GM12864 (cell line): ENCODE data around the gene COPS6.
A peak's percentile ranks its signal among the peaks of the same experiment; 100 is the strongest.

ENCODE experiments used
- DNase-seq: peaks from one replicate; pipeline ENCODE4 v3.0.0-alpha.2; 2011; ENCODE audit warnings: low read depth
- H3K4me3 ChIP-seq: 2 replicates; pipeline ENCODE4 v1.5.1; 2011; ENCODE audit warnings: mild to moderate bottlenecking, low read depth, low read length, control low read depth
- CTCF ChIP-seq: IDR thresholded peaks from 2 replicates; pipeline ENCODE4 v1.5.1; 2011; ENCODE audit warnings: low read depth, mild to moderate bottlenecking, moderate library complexity, low read length, control low read depth, inconsistent platforms; ENCODE audit errors: missing control alignments

Gene COPS6

GRCh38 chr7:100093054-100093453, 4.3 kb downstream of the COPS6 start:
- no peak overlapping the region for H3K4me3 ChIP-seq
- TF ChIP-seq CTCF, result no peak
- DNase-seq, result no peak

GRCh38 chr7:100093498-100093897, 4.7 kb downstream of the COPS6 start:
- TF ChIP-seq CTCF, result no peak
- H3K4me3 ChIP-seq, result no peak overlapping the region
- no peak for DNase-seq

GRCh38 chr7:100093925-100094486, 5.2 kb downstream of the COPS6 start:
- no peak for TF ChIP-seq CTCF
- no peak for DNase-seq
- no peak overlapping the region for H3K4me3 ChIP-seq

- no peak for TF ChIP-seq CTCF
- DNase-seq, result no peak
- H3K4me3 ChIP-seq, result no peak overlapping the region
Measured at GRCh38 chr7:100095289-100095688, 6.5 kb downstream of the COPS6 start.

GRCh38 chr7:100095704-100096103, 6.9 kb downstream of the COPS6 start:
- no peak overlapping the region for H3K4me3 ChIP-seq
- TF ChIP-seq CTCF, result no peak
- no peak for DNase-seq

- DNase-seq, result no peak
- H3K4me3 ChIP-seq, result no peak overlapping the region
- no peak for TF ChIP-seq CTCF
Measured at GRCh38 chr7:100098913-100099312, 10.1 kb downstream of the COPS6 start.

GRCh38 chr7:100099452-100099851, 10.7 kb downstream of the COPS6 start:
- peak overlapping the region; percentile 93 for H3K4me3 ChIP-seq
- TF ChIP-seq CTCF, result no peak
- no peak for DNase-seq
